Measurements from ENCODE around the gene UMPS. TPM values are rescaled to one million over a fixed set of nuclear protein-coding genes. Genes with fewer than 3 reads are reported as not detected.

The UMPS gene
- polyA plus RNA-seq, 2 of the 4 experiments (the other 2 are of a cell fraction): 53.0 to 64.4 TPM

DNA sequence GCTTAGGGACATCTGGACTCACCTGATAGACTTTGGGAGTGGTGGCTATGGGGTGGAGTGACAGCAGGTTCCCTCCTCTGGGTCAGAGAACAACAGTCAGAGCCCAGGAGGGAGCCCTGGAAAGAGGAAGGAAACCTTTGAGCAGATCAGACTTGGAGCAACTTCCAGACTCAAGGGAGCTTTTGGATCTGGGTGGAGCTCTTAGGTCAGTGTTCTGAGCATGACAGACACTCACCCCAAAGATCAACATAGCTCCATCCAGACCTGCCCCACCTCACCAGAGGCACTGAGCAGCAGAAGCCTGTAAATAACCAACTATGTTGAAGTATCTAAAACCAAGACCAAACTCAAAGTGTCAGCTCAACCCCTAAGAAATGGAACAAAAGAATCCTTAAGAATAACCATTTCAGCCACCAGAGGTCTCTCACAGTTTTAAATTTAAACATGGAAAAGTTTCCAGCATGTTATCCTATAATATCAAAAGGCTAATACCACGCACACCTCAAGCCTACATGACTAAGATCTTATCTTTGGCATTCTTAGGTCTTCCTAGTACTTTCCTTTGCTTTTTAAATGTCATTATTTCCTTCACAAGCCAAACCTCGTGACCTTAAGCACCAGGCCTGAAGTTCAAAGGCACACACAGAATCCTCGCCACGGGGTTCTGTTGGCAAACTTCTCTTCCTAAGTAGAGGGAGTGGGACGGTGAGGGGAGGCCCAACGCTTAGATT lies 56.4 kb downstream of the UMPS start:
- POLR2A ChIA-PET: interaction anchor here (1.0 to 3.3 kb wide), 3 partner anchors 10 to 100 kb away, joined by 3 to 22 read pairs (median 5); partner anchors contain the start of gene ITGB5

DNA sequence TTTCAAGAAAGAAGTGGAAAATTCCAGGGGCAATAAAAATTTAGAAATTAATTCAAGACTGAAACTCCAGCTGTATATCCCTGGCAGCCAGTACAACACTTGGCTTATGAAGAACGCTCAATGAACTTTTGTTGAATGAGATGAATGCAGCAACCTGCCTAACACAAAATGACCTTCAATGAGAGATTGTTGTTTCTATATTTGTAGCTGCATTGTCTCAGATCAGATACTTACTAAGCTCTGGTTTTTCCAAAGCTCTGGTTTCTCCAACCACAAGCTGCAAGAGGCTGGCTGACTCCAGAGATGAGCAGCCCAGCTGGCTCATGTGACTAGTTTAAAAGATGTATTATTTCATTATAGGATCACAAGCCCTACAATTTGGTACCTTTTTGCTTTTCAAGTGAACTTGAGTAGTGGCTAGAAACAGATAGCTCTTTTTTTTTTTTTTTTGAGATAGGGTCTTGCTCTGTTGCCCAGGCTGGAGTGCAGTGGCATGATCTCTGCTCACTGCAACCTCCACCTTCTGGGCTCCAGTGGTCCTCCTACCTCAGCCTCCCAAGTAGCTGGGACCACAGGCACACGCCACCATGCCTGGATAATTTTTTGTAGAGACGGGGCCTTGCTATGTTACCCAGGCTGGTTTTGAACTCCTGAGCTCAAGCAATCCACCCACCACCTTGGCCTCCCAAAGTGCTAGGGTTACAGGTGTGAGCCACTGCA lies 57.4 kb downstream of the UMPS start:
- no peaks in the 10 kb centered on the region for H3K9me3 ChIP-seq
- ATAC-seq (peak in 1 of 2 experiments; percentile 4; a peak in 1 of 6 replicates), DNase-seq (ENCODE audit: low read depth in 1 of 2, low spot score in 1 of 2) (no peak), FAIRE-seq (no peak)
- CTCF ChIA-PET: interaction anchor here (0.7 to 13.7 kb wide), 28 partner anchors 9 to 140 kb away, joined by 3 to 205 read pairs (median 7); no protein-coding TSS in a partner anchor
- no peak overlapping the region for H3K4me3 ChIP-seq
- 84% methylated on average over 3 of the region's 3 CpGs for WGBS (ENCODE audit: missing lambda C conversion rate)
- peak overlapping the region; percentile 54 for H3K4me2 ChIP-seq
- TF ChIP-seq HOXA7 (CRISPR knock-in tag; IDR thresholded peaks at IDR 0.05): no peak
- TF ChIP-seq ZNF302 (CRISPR knock-in tag; IDR thresholded peaks at IDR 0.05): no peak
- TF ChIP-seq, protein P1, sequence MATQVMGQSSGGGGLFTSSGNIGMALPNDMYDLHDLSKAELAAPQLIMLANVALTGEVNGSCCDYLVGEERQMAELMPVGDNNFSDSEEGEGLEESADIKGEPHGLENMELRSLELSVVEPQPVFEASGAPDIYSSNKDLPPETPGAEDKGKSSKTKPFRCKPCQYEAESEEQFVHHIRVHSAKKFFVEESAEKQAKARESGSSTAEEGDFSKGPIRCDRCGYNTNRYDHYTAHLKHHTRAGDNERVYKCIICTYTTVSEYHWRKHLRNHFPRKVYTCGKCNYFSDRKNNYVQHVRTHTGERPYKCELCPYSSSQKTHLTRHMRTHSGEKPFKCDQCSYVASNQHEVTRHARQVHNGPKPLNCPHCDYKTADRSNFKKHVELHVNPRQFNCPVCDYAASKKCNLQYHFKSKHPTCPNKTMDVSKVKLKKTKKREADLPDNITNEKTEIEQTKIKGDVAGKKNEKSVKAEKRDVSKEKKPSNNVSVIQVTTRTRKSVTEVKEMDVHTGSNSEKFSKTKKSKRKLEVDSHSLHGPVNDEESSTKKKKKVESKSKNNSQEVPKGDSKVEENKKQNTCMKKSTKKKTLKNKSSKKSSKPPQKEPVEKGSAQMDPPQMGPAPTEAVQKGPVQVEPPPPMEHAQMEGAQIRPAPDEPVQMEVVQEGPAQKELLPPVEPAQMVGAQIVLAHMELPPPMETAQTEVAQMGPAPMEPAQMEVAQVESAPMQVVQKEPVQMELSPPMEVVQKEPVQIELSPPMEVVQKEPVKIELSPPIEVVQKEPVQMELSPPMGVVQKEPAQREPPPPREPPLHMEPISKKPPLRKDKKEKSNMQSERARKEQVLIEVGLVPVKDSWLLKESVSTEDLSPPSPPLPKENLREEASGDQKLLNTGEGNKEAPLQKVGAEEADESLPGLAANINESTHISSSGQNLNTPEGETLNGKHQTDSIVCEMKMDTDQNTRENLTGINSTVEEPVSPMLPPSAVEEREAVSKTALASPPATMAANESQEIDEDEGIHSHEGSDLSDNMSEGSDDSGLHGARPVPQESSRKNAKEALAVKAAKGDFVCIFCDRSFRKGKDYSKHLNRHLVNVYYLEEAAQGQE (IDR thresholded peaks at IDR 0.05): no peak
- TF ChIP-seq HEYL (CRISPR knock-in tag; IDR thresholded peaks at IDR 0.05): no peak
- no peak for TF ChIP-seq HOXB5 (CRISPR knock-in tag; IDR thresholded peaks at IDR 0.05)
- TF ChIP-seq FOXS1 (CRISPR knock-in tag; IDR thresholded peaks at IDR 0.05): no peak
- no peak for TF ChIP-seq SMC3 (IDR thresholded peaks at IDR 0.05)
- TF ChIP-seq JUNB (IDR thresholded peaks at IDR 0.05): no peak
- TF ChIP-seq BHLHE40 (IDR thresholded peaks at IDR 0.05; ENCODE audit: low read depth, low read length): no peak
- no peak for TF ChIP-seq MAFK (IDR thresholded peaks at IDR 0.05; ENCODE audit: partially characterized antibody)
- TF ChIP-seq, protein P2, sequence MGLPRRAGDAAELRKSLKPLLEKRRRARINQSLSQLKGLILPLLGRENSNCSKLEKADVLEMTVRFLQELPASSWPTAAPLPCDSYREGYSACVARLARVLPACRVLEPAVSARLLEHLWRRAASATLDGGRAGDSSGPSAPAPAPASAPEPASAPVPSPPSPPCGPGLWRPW (IDR thresholded peaks at IDR 0.05): no peak
- TF ChIP-seq, protein P3, sequence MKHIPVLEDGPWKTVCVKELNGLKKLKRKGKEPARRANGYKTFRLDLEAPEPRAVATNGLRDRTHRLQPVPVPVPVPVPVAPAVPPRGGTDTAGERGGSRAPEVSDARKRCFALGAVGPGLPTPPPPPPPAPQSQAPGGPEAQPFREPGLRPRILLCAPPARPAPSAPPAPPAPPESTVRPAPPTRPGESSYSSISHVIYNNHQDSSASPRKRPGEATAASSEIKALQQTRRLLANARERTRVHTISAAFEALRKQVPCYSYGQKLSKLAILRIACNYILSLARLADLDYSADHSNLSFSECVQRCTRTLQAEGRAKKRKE (CRISPR knock-in tag; IDR thresholded peaks at IDR 0.05; ENCODE audit: low read depth): no peak
- TF ChIP-seq POLR2AphosphoS2 (conservative IDR thresholded peaks at IDR 0.05; ENCODE audit: low read length): no peak
- no peak for TF ChIP-seq GATA3 (IDR thresholded peaks at IDR 0.05; ENCODE audit: borderline replicate concordance)
- TF ChIP-seq SREBF2 (IDR thresholded peaks at IDR 0.05): no peak
- POLR2A ChIA-PET: interaction anchor here (0.9 to 3.3 kb wide), 2 partner anchors 99 to 114 kb away, joined by 3 to 22 read pairs; partner anchors contain the start of gene ITGB5
- H3K4me1 ChIP-seq: peaks cover 57% of the 10 kb centered on the region
- peak overlapping the region; percentile 76 to 85 for H3K27ac ChIP-seq

More for the DNA sequence above, 56.4 kb downstream of the UMPS start:
- FAIRE-seq (peak; percentile 23), DNase-seq (ENCODE audit: low read depth in 1 of 2, low spot score in 1 of 2) (peak in 1 of 2 experiments; percentile 66), ATAC-seq (peak; percentile 62 to 65)
- H3K9me3 ChIP-seq: no peaks in the 10 kb centered on the region
- no peak overlapping the region for H3K4me3 ChIP-seq
- peaks cover 58% of the 10 kb centered on the region for H3K4me1 ChIP-seq
- H3K4me2 ChIP-seq: peak overlapping the region; percentile 54
- 46% methylated on average over 6 of the region's 6 CpGs for WGBS (ENCODE audit: missing lambda C conversion rate)
- no peak for TF ChIP-seq MYC (IDR thresholded peaks at IDR 0.05; ENCODE audit: borderline replicate concordance, low read length)
- peak; percentile 86 for TF ChIP-seq SMC3 (IDR thresholded peaks at IDR 0.05)
- TF ChIP-seq TFCP2L1 (CRISPR knock-in tag; IDR thresholded peaks at IDR 0.05): no peak
- TF ChIP-seq JUN (IDR thresholded peaks at IDR 0.05): 0 out of 5 replicates have a peak, but pooled peaks of 1 of the 2 experiments have one; percentile 19
- TF ChIP-seq, protein P4, sequence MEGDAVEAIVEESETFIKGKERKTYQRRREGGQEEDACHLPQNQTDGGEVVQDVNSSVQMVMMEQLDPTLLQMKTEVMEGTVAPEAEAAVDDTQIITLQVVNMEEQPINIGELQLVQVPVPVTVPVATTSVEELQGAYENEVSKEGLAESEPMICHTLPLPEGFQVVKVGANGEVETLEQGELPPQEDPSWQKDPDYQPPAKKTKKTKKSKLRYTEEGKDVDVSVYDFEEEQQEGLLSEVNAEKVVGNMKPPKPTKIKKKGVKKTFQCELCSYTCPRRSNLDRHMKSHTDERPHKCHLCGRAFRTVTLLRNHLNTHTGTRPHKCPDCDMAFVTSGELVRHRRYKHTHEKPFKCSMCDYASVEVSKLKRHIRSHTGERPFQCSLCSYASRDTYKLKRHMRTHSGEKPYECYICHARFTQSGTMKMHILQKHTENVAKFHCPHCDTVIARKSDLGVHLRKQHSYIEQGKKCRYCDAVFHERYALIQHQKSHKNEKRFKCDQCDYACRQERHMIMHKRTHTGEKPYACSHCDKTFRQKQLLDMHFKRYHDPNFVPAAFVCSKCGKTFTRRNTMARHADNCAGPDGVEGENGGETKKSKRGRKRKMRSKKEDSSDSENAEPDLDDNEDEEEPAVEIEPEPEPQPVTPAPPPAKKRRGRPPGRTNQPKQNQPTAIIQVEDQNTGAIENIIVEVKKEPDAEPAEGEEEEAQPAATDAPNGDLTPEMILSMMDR (IDR thresholded peaks at IDR 0.05): peak; percentile 65
- peak; percentile 62 for TF ChIP-seq GATA3 (IDR thresholded peaks at IDR 0.05; ENCODE audit: borderline replicate concordance)
- TF ChIP-seq RAD21 (conservative IDR thresholded peaks at IDR 0.05 in 1 of 2, IDR thresholded peaks at IDR 0.05 in 1 of 2): peak; percentile 71 to 78
- TF ChIP-seq FOSL2 (IDR thresholded peaks at IDR 0.05): no peak
- TF ChIP-seq FOSL2 (CRISPR knock-in tag; IDR thresholded peaks at IDR 0.05): no peak
- peak overlapping the region; percentile 76 to 85 for H3K27ac ChIP-seq
- CTCF ChIA-PET: interaction anchor here (0.6 to 13.7 kb wide), 42 partner anchors 9 to 207 kb away, joined by 3 to 205 read pairs (median 5); partner anchors contain the start of gene ITGB5
